ENCODE measurements around the gene CATSPERB.
"Not testable (repeated sequence)": the region's sequence is repeated elsewhere in the genome, so short reads cannot be mapped to it uniquely, and the experiment has no call there.

CATSPERB gene

DNA sequence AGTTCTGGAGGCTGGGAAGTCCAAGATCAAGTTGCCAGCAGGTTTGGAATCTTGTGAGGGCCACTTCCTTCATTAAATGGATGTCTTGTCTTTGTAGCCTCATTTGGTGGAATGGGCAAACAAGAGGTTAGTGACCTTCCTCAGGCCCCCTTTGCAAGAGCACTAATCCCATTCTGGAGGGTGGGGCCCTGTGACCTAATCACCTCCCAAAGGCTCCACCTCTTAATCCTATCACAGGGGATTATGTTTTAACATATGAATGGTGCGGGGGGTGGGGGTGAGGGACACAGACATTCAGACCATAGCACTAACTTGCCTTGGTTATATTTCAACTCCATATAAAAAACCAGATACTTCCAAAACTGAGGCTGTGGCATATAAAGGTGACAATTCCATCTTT, 161.9 kb downstream of the CATSPERB start:
- CTCF ChIA-PET: no interaction called here
- TF ChIP-seq CTCF (IDR thresholded peaks at IDR 0.05; ENCODE audit: insufficient read depth, low read length, missing control alignments): no peak
- no peak overlapping the region for H3K4me3 ChIP-seq (ENCODE audit: low read depth, low read length)
- POLR2A ChIA-PET: no interaction called here
- no peak for DNase-seq (ENCODE audit: low read depth, low spot score)

- no peak for TF ChIP-seq CTCF (IDR thresholded peaks at IDR 0.05; ENCODE audit: insufficient read depth, low read length, missing control alignments)
- DNase-seq (ENCODE audit: low read depth, low spot score): no peak
- H3K4me3 ChIP-seq (ENCODE audit: low read depth, low read length): no peak overlapping the region
- ChIA-PET POLR2A (no interaction called here), CTCF (no interaction called here)
These were observed 162.6 kb downstream of the CATSPERB start for GRCh38 chr14:91569301-91569700.

DNA sequence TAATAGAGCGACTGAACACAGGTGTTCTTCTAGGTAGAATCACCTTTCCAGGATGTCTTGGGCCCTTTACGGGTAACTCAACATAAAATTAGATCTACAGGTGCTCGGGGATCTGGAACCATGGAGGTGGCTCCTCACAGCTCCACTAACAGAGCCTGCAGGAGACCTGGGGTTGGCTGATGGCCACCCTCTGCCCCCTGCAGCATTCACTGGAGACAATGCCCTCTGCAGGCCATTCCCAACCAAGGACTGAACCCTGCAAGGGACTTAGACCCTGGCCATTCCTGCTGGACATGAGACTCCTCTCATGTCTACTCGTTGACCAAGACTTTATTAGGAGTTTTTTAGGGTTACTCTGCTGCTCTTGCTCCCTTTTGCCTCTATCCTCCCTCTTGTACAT, 163.3 kb downstream of the CATSPERB start:
- TF ChIP-seq CTCF (IDR thresholded peaks at IDR 0.05; ENCODE audit: insufficient read depth, low read length, missing control alignments): no peak
- DNase-seq (ENCODE audit: low read depth, low spot score): no peak
- ChIA-PET POLR2A (interaction anchor here (0.5 kb wide), 1 partner anchor 241 kb away, joined by 3 read pairs; no protein-coding TSS in a partner anchor), CTCF (no interaction called here)
- no peak overlapping the region for H3K4me3 ChIP-seq (ENCODE audit: low read depth, low read length)

DNA sequence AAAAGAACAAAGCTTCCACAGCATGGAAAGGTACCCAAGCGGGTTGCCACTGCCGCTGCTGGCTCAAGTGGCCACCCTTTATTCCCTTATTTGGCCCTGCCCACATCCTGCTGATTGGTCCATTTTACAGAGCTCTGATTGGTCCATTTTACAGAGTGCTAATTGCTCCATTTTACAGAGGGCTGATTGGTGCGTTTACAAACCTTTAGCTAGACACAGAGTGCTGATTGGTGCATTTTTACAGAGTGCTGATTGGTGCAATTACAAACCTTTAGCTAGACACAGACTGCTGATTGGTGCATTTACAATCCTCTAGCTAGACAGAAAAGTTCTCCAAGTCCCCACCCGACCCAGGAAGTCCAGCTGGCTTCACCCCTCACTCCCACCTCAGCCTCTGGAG, 164.1 kb downstream of the CATSPERB start:
- POLR2A ChIA-PET; DNase-seq (ENCODE audit: low read depth, low spot score); H3K4me3 ChIP-seq (ENCODE audit: low read depth, low read length); CTCF ChIA-PET: not testable (repeated sequence)

DNA sequence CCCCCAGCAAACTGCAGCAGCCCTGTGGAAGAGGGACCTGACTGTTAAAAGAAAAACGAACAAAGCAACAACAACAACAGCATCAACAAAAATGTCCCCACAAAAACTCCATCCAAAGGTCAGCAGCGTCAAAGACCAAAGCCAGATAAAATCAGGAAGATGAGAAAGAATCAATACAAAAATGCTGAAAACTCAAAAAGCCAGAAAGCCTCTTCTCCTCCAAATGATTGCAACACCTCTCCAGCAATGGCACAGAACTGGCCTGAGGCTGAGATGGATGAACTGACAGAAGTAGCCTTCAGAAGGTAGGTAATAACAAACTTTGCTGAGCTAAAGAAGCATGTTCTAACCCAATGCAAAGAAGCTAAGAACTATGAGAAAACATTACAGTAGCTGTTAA, 176.4 kb downstream of the CATSPERB start:
- no peak for DNase-seq (ENCODE audit: low read depth, low spot score)

DNA sequence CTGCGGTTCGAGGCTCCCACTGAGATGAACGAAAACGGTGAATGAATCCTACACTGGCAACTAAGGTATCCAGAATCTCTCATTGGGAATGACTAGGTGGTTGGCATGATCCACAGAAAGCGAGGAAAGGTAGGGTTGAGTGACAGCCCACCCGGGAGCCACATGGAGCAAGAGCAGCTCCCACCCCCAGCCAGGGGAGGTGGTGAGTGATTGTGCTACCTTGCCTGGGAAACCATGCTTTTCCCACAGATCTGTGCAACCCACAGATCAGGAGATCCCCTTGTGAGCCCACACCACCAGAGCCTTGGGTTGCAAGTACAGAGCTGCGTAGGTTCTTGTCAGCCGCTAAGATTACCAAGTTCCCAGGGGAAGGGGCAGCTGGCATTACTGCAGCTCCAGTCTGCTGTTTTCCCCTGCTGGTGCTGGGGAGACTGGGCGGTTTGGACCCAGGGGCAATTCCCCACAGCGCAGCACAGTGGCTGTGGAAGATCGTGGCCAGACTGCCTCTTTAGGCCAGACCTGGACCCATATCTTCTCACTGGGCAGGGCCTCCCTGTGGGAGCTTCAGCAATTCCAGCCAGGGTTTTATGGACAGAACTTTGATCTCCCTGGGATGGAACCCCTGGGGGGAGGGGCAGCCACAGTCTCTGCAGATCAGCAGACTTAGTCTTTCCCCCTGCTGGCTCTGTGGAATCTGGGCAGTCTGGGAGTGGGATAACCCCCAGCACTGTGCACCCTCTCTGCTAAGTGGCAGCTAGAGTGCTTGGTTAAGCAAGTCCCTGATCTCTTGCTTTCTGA, 177.2 kb downstream of the CATSPERB start:
- H3K4me3 ChIP-seq (ENCODE audit: low read depth, low read length): no peak overlapping the region
- ChIA-PET POLR2A (no interaction called here), CTCF (no interaction called here)
- no peak for DNase-seq (ENCODE audit: low read depth, low spot score)
- TF ChIP-seq CTCF (IDR thresholded peaks at IDR 0.05; ENCODE audit: insufficient read depth, low read length, missing control alignments): no peak

More for the DNA sequence above, 176.4 kb downstream of the CATSPERB start:
- no peak for TF ChIP-seq CTCF (IDR thresholded peaks at IDR 0.05; ENCODE audit: insufficient read depth, low read length, missing control alignments)
- no peak overlapping the region for H3K4me3 ChIP-seq (ENCODE audit: low read depth, low read length)
- ChIA-PET CTCF (no interaction called here), POLR2A (no interaction called here)

DNA sequence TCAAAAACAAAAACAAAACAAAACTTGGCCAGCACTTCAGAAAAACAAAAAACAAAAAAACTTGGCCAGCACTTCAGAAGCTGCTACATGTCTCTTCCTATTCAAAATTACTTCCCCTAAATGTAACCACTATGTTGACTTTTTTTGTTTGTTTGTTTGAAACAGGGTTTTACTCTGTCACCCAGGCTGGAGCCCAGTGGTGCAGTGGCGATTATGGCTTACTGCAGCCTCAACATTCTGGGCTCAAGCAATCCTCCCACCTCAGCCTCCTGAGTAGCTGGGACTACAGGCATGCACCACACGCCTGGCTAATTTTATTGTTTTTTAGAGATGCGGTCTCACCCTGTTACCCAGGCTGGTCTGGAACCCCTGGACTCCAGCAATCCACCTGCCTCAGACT, 183.8 kb downstream of the CATSPERB start:
- ChIA-PET CTCF (no interaction called here), POLR2A (no interaction called here)
- no peak for DNase-seq (ENCODE audit: low read depth, low spot score)
- no peak overlapping the region for H3K4me3 ChIP-seq (ENCODE audit: low read depth, low read length)
- no peak for TF ChIP-seq CTCF (IDR thresholded peaks at IDR 0.05; ENCODE audit: insufficient read depth, low read length, missing control alignments)
